Spinal cord (tissue), 10 donors: ENCODE data around the gene SUN5. TPM values are rescaled to one million over a fixed set of nuclear protein-coding genes. Genes with fewer than 3 reads are reported as not detected.

ENCODE experiments used
- DNase-seq, 6 donors: peaks; one replicate each; pipeline versions ENCODE4 v3.0.0 to v3.0.0-alpha.2; 2013 to 2015; ENCODE audit warnings: low spot score in 6 of 6, low read depth in 4 of 6
- H3K27ac ChIP-seq: one replicate; pipeline ENCODE4 v1.5.1; 2013; ENCODE audit warnings: low read depth, low read length, control low read depth
- H3K27me3 ChIP-seq: one replicate; pipeline ENCODE4 v1.6.1; 2013; ENCODE audit warnings: low read length; ENCODE audit not compliant: control insufficient read depth, insufficient read depth
- H3K36me3 ChIP-seq: one replicate; pipeline ENCODE4 v1.6.1; 2013; ENCODE audit warnings: low read length; ENCODE audit not compliant: control insufficient read depth, insufficient read depth
- H3K4me1 ChIP-seq: one replicate; pipeline ENCODE4 v1.6.1; 2013; ENCODE audit warnings: low read length; ENCODE audit not compliant: control insufficient read depth, insufficient read depth
- H3K4me3 ChIP-seq: one replicate; pipeline ENCODE4 v1.5.1; 2013; ENCODE audit warnings: low read depth, low read length, control low read depth
- H3K9me3 ChIP-seq: one replicate; pipeline ENCODE4 v1.6.1; 2013; ENCODE audit warnings: low read length; ENCODE audit not compliant: control insufficient read depth, insufficient read depth
- WGBS: methylation state at CpG from one replicate; pipeline ENCODE4 v1.1.5; 2013; ENCODE audit warnings: missing lambda C conversion rate; ENCODE audit not compliant: insufficient coverage; 5-methylcytosine and 5-hydroxymethylcytosine counted together
- polyA plus RNA-seq, 2 donors: library from polyadenylated mRNA; unstranded; fragments of 120-200 nt; gene quantifications; one replicate each; pipeline ENCODE4 v1.2.1, GENCODE V29; 2013; ENCODE audit not compliant: insufficient read length in 2 of 2
- total RNA-seq, 2 donors: library from RNA; depleted of rRNA in 1 of 2; stranded (reverse); fragments of 120-200 nt in 1 of 2; fragments of >200 nt in 1 of 2; gene quantifications; one replicate each; pipeline versions ENCODE4 v1.2.3 to v1.2.4, GENCODE V29; 2013 to 2014
- donor health status: healthy.

Gene SUN5
- total and polyA plus RNA-seq, 4 donors: not detected

DNA sequence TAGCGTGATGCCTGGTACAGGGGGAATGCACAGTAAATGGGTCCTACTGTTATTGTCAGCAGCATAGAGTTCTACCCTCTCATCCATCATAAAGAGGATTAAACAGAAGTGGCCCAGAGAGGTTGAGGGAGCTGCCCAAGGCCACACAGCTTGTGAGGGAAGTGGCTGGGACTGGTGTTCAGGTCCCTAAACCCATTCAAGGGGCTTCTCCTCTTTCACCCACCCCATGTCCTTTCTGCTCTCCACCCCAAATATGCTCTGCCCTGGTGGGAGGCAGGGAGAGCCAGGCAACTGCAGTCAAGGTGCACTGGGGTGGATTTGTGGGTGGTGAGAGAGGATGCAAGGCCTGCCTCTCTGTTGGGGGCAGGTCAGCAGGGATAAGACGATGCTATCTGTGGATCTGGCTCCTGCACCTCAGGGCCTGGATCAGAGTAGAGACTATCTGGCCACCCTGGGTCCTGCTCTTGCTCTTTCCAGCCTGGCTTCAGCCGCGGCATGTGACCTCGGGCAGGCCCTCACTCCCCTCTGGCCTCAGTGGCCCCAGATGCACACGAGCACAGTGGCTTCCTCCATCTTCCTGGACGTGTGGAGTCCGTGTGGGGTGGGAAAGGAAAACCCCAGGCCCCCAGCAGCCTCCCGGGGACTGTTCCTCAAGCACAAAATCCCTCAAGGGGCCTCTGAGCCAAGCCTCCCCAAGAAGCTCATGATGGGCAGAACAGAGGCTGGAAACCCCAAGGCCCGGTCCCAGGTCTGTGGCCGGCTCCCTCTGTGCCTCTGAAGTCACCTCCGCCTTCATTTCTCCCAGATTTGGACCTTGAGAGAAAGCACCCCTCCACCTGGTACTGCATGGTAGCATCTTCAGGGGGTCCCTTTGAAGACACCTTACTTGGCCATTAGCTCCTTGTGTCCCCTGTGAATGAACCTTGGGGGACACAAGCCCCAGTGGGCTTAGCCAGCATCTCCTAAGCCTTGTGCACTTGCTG lies 23.8 kb upstream of the SUN5 start:
- no peaks in the 10 kb centered on the region for H3K36me3 ChIP-seq
- no peaks in the 10 kb centered on the region for H3K27me3 ChIP-seq
- 88% methylated on average over 11 of the region's 12 CpGs for WGBS
- H3K27ac ChIP-seq: no peak overlapping the region
- no peaks in the 10 kb centered on the region for H3K9me3 ChIP-seq
- H3K4me1 ChIP-seq: no peaks in the 10 kb centered on the region
- DNase-seq: no peak
- no peak overlapping the region for H3K4me3 ChIP-seq

DNA sequence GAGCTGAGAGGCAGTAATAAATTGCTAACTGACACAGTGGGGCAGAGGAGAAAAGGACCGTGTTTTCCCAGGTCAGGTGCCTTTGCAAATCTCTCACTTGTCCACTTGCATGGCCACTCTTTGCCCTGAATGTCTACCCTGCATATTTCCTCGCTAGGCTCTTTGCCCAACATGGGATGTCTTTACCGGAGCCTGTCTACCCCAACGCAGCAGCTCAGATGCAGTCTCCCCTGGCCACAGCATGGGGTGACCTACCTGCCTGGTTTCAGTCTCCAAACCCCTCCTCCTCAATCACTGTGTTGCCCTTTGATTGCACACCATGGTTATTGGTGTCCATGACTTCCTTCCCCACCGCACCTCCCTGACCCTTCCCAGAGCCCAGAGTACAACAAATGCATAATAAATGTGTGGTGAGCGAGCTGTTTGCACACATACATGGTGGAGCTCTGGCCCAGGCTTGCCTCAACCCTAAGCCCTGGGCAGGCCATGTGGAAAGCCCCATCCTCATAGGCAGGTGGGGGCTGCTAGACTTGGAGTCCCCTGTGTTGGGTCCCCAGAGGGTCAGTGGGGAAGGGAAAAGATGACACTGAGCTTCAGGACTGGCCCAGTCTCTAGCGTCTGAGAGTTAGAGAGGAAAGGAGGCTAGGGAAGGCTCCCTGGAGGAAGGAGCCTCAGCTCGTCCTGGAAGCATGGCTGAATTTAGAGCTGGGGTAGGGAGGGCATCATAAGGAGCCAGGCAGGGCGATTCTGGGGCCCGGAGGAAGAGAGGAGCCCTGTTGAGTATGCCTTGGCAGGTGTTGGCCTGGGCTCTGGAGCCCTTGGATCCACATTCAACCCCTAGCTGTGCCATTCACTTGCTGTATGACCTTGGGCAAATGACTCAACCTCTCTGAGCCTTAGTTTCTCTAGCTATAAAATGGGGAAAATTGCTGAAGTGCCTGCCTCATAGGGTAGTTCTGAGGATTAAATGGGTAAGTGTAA lies 22.8 kb upstream of the SUN5 start:
- WGBS: 89% methylated on average over 8 of the region's 10 CpGs
- H3K4me3 ChIP-seq: no peak overlapping the region

DNA sequence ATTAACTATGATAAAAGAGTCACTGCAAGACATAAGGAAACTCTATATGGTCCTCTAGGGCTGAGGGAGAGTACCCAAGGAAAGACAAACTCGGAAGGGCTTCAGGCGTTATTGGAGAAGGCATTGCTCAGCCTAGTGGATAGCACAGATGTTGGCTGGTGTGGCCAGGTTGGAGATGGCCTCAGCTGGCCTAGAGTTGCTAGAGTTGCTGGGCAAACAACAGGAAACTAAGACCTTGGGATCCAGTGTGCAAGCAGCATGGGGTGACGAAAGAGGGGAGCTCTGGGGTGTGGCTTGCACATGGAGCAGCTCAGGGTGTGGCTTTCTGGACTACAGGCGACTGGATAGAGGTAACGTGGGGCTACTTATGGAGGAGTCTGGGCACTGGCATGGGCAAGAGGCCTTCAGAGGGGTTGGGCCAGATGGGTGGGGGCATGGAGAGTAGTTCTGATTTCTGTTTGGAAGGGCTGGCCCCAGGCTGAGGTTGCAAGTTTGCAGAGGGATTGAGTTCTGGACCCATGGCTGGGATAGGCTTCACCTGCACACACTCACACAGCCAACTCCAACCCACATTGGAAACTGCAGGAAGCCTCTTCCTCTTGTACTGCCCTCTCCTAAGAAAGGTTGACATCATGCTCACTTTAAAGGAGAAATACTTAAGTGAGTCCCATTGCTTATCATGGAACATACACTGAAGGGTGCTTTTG lies 22.0 kb upstream of the SUN5 start:
- H3K27ac ChIP-seq: no peak overlapping the region
- no peaks in the 10 kb centered on the region for H3K36me3 ChIP-seq
- H3K9me3 ChIP-seq: no peaks in the 10 kb centered on the region
- no peak for DNase-seq
- no peaks in the 10 kb centered on the region for H3K4me1 ChIP-seq
- no peaks in the 10 kb centered on the region for H3K27me3 ChIP-seq
- no peak overlapping the region for H3K4me3 ChIP-seq
- WGBS: 96% methylated on average over 5 of the region's 5 CpGs

More for the DNA sequence above, 22.8 kb upstream of the SUN5 start:
- Histone ChIP-seq H3K4me1 (no peaks in the 10 kb centered on the region), H3K27ac (no peak overlapping the region), H3K27me3 (no peaks in the 10 kb centered on the region), H3K9me3 (no peaks in the 10 kb centered on the region), H3K36me3 (no peaks in the 10 kb centered on the region)
- no peak for DNase-seq

DNA sequence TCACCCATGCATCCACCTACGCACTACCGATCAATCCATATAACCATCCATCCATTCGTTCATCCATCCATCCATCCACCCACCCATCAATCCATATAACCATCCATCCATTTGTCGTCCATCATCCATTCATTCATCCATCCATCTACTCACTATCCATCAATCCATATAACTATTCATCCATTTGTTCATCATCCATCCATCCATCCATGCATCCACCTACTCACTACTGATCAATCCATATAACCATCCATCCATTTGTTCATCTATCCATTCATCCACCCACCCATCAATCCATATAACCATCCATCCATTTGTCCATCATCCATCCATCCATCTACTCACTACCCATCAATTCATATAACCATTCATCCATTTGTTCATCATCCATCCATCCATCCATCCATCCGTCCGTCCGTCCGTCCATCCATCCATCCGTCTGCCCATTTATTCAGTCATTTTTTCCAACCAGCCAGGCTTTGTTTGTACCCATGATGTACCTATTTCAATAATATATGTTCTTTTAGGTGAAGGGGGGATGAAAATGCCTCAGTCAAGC lies 21.2 kb upstream of the SUN5 start:
- H3K9me3 ChIP-seq: no peaks in the 10 kb centered on the region
- WGBS: 94% methylated on average over 8 of the region's 9 CpGs
- DNase-seq: no peak
- H3K4me3 ChIP-seq: no peak overlapping the region
- H3K27me3 ChIP-seq: no peaks in the 10 kb centered on the region
- peaks cover 3% of the 10 kb centered on the region for H3K4me1 ChIP-seq
- H3K27ac ChIP-seq: no peak overlapping the region
- H3K36me3 ChIP-seq: no peaks in the 10 kb centered on the region

DNA sequence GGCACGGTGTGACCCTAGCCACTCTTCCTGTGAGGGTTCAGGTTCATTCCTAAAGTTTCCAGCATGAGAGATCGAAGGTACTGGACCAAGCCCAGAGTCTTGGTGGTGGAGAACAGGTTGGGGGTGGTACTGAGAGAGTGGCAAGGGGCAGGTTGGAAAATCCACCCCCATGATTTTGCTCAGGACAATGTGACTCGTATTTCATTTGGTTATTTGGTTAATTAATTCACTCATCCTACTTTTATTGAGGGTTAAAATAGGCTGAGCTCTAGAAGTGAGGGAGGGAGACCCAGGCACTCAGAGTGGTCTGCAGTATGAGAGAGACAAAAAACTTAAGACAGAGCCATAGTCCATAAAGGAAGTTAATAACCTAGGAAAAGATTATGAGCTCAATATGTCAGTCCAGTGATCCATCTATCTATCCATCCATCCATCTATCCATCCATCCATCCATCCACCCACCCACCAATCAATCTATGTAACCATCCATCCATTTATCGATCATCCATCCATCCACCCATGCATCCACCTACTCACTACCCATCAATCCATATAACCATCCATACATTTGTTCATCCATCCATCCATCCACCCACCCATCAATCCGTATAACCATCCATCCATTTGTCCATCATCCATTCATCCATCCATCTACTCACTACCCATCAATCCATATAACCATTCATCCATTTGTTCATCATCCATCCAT lies 20.5 kb upstream of the SUN5 start:
- no peaks in the 10 kb centered on the region for H3K9me3 ChIP-seq
- no peak for DNase-seq
- WGBS: 86% methylated on average over 2 of the region's 5 CpGs
- H3K4me1 ChIP-seq: peaks cover 9% of the 10 kb centered on the region
- no peaks in the 10 kb centered on the region for H3K27me3 ChIP-seq
- H3K36me3 ChIP-seq: no peaks in the 10 kb centered on the region
- no peak overlapping the region for H3K4me3 ChIP-seq
- no peak overlapping the region for H3K27ac ChIP-seq

DNA sequence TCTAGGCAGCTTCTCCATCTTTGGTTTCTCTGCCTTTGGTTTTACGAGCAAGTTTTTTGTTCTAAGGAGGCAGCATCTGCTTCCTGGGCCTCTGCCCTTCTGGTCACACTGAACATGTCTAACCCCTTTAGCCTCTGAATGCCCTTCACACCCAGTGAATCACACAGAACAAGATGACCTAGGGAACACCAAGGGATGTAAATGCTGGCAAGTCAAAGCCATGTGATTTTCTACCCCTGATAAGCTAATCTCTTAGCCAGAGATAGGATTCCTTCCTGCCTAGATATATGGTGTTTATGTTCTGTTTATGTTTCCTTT lies 20.0 kb upstream of the SUN5 start:
- H3K27me3 ChIP-seq: no peaks in the 10 kb centered on the region
- peaks cover 14% of the 10 kb centered on the region for H3K4me1 ChIP-seq
- H3K36me3 ChIP-seq: no peaks in the 10 kb centered on the region
- WGBS: no CpG with 5 or more reads among the region's 1 CpG
- no peak overlapping the region for H3K27ac ChIP-seq
- no peak for DNase-seq
- no peaks in the 10 kb centered on the region for H3K9me3 ChIP-seq
- no peak overlapping the region for H3K4me3 ChIP-seq

DNA sequence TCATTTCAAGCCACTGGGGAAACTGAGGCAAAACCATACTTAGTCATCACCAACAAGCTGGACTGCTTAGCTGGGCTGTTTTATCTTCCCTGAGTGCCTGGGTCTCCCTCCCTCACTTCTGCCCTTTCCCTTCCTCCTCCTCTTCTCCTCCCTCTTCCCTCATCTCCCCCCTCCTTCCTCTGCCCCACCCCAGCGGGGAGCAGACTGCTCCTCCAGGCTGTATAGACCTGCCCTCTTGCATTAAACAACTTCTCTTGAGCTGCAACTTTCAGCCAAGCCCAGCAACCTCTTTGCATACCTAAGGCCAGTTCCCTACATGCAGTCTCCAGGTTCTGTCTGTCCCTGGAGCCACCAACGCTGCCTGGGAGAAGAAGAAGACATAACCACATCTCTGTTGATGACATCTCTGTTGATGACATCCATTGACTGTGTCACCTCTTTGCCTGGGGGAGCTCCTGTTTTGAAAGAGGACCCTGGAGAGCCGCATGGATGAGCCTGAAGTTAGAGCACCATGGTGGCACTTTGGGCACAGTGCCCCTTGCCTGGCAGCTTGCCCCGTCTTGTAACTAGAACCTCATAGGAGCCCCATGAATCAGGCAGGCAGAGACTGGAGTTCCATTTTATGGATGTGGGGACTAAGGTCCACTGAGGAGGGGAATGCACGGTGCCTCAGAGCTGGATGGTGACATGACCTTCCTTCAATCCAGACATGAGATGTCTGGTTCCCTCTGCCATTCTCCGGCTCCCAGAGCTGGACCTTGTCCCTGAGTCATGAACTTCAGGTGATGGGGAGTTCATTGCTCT lies 19.4 kb upstream of the SUN5 start:
- no peaks in the 10 kb centered on the region for H3K27me3 ChIP-seq
- DNase-seq: no peak
- no peak overlapping the region for H3K27ac ChIP-seq
- WGBS: 69% methylated on average over 6 of the region's 6 CpGs
- no peaks in the 10 kb centered on the region for H3K36me3 ChIP-seq
- no peak overlapping the region for H3K4me3 ChIP-seq
- H3K4me1 ChIP-seq: peaks cover 14% of the 10 kb centered on the region
- H3K9me3 ChIP-seq: no peaks in the 10 kb centered on the region

DNA sequence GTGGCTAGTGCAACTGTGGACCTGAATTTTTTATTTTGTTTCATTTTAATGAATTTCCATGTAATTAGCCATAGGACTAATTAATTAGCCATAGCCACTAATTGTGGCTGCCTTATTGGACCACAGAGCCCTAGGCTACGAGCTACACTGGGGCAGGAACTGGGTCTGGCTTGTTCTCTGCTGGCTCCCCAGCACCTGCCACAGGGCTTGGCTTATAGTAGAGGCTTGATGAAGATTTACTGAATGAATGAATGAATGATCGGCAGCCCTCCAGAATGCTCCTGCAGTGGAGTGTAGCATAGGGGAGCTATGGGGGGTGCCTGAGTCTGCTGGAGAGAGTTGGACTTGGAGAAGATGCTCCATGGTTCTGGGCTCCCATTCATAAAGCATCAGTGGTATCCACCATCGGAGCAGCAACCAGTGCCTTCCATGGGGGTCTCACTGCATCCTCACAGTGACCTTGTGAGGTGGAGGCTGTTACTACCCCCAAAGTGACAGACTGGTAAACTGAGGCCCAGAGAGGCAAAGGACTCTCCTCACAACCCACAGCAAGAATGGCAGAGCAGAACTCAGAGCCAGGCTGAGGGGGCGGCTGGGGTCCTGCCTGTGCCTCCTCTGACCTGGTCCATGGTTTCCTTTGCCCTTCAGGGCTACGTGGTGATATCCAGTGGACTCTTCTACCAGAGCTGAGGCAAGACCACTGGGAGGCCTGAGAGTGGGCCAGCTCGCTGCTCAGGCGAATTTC lies 18.6 kb upstream of the SUN5 start:
- no peak overlapping the region for H3K4me3 ChIP-seq
- WGBS: 87% methylated on average over 5 of the region's 7 CpGs
- DNase-seq: no peak

More for the DNA sequence above, 18.6 kb upstream of the SUN5 start:
- Histone ChIP-seq H3K27me3 (no peaks in the 10 kb centered on the region), H3K4me1 (peaks cover 14% of the 10 kb centered on the region), H3K27ac (no peak overlapping the region), H3K9me3 (no peaks in the 10 kb centered on the region), H3K36me3 (no peaks in the 10 kb centered on the region)
